CD14-positive monocyte (primary cell): ENCODE data around the gene LRP1B. TPM values are rescaled to one million over a fixed set of nuclear protein-coding genes. Genes with fewer than 3 reads are reported as not detected.

Experiments
- DNase-seq, 3 donors: peaks; one replicate each; pipeline ENCODE4 v3.0.0-alpha.2; 2011 to 2022
- H2AFZ ChIP-seq: 2 replicates; pipeline ENCODE4 v1.6.0; 2012; ENCODE audit warnings: mild to moderate bottlenecking, low read depth, low read length, inconsistent platforms; ENCODE audit not compliant: insufficient read depth, poor library complexity, severe bottlenecking
- H3K27ac ChIP-seq, 2 donors: 1 replicate in 1 of 2; 2 replicates in 1 of 2; pipeline ENCODE4 v1.5.1; 2012 to 2013; ENCODE audit warnings: low read length in 2 of 2, control low read depth in 1 of 2, inconsistent platforms in 1 of 2, low read depth in 1 of 2, mild to moderate bottlenecking in 1 of 2
- H3K27me3 ChIP-seq, 2 donors: one replicate each; pipeline versions ENCODE4 v1.6.0 to v1.6.1; 2011 to 2013; ENCODE audit warnings: low read length in 2 of 2; ENCODE audit not compliant: control insufficient read depth in 2 of 2, insufficient read depth in 2 of 2
- H3K36me3 ChIP-seq, 2 donors: replicated peaks in 1 of 2; 1 replicate in 1 of 2; 2 replicates in 1 of 2; pipeline versions ENCODE4 v1.5.1 to v1.6.1; 2012 to 2013; ENCODE audit warnings: low read length in 2 of 2, control low read depth in 1 of 2, inconsistent platforms in 1 of 2, mild to moderate bottlenecking in 1 of 2; ENCODE audit not compliant: insufficient read depth in 2 of 2, control insufficient read depth in 1 of 2
- H3K4me1 ChIP-seq, 2 donors: 1 replicate in 1 of 2; 2 replicates in 1 of 2; pipeline versions ENCODE4 v1.5.1 to v1.6.1; 2012 to 2013; ENCODE audit warnings: low read length in 2 of 2, control low read depth in 1 of 2, inconsistent platforms in 1 of 2, mild to moderate bottlenecking in 1 of 2, moderate library complexity in 1 of 2; ENCODE audit not compliant: insufficient read depth in 2 of 2, control insufficient read depth in 1 of 2
- H3K4me2 ChIP-seq: replicated peaks from 2 replicates; pipeline ENCODE3; 2012; ENCODE audit warnings: low read length, moderate library complexity, mild to moderate bottlenecking; ENCODE audit not compliant: poor library complexity, severe bottlenecking; ENCODE audit errors: extremely low read depth
- H3K4me3 ChIP-seq, 3 experiments: fragments of 200-600 bp in 1 of 3; sonication (generic) in 1 of 3; replicated peaks in 1 of 3; 1 replicate in 2 of 3; 2 replicates in 1 of 3; pipeline ENCODE4 v1.5.1; 2011 to 2013; ENCODE audit warnings: low read length in 3 of 3, mild to moderate bottlenecking in 3 of 3, control low read depth in 2 of 3, low read depth in 2 of 3, inconsistent platforms in 1 of 3, moderate library complexity in 1 of 3
- H3K79me2 ChIP-seq: 2 replicates; pipeline ENCODE4 v1.6.0; 2012; ENCODE audit warnings: mild to moderate bottlenecking, control low read depth, inconsistent platforms, low read length, moderate library complexity; ENCODE audit not compliant: insufficient read depth
- H3K9ac ChIP-seq: 2 replicates; pipeline ENCODE4 v1.6.0; 2017; ENCODE audit warnings: low read length, mild to moderate bottlenecking; ENCODE audit not compliant: insufficient read depth, poor library complexity, severe bottlenecking
- H3K9me3 ChIP-seq, 2 donors: replicated peaks in 1 of 2; 1 replicate in 1 of 2; 2 replicates in 1 of 2; pipeline versions ENCODE4 v1.5.1 to v1.6.1; 2012 to 2013; ENCODE audit warnings: low read length in 2 of 2, control low read depth in 1 of 2; ENCODE audit not compliant: control insufficient read depth in 1 of 2, insufficient read depth in 1 of 2
- H4K20me1 ChIP-seq: 2 replicates; pipeline ENCODE4 v1.6.0; 2012; ENCODE audit warnings: mild to moderate bottlenecking, low read length, control low read depth, moderate library complexity; ENCODE audit not compliant: insufficient read depth
- H3K27ac Mint-ChIP-seq, 7 donors: one replicate each; pipeline ENCODE4 v1.8.0; 2020; ENCODE audit warnings: mild to moderate bottlenecking in 7 of 7, mixed read lengths in 7 of 7, moderate library complexity in 6 of 7, inconsistent platforms in 2 of 7
- H3K27me3 Mint-ChIP-seq, 3 donors: one replicate each; pipeline ENCODE4 v1.8.0; 2021 to 2022; ENCODE audit warnings: low read depth in 3 of 3, mild to moderate bottlenecking in 3 of 3, mixed read lengths in 3 of 3, moderate library complexity in 3 of 3, inconsistent platforms in 1 of 3
- H3K36me3 Mint-ChIP-seq, 2 donors: one replicate each; pipeline ENCODE4 v1.8.0; 2020; ENCODE audit warnings: mixed read lengths in 2 of 2, inconsistent platforms in 1 of 2, mild to moderate bottlenecking in 1 of 2
- H3K4me1 Mint-ChIP-seq: one replicate; pipeline ENCODE4 v1.8.0; 2020; ENCODE audit warnings: mild to moderate bottlenecking, mixed read lengths
- H3K4me3 Mint-ChIP-seq, 2 donors: one replicate each; pipeline ENCODE4 v1.8.0; 2020; ENCODE audit warnings: mild to moderate bottlenecking in 2 of 2, mixed read lengths in 2 of 2, moderate library complexity in 1 of 2
- H3K9me3 Mint-ChIP-seq, 7 donors: one replicate each; pipeline ENCODE4 v1.8.0; 2020 to 2022; ENCODE audit warnings: mixed read lengths in 7 of 7, mild to moderate bottlenecking in 6 of 7, moderate library complexity in 6 of 7, inconsistent platforms in 2 of 7
- CTCF ChIP-seq: fragments of 200-600 bp; IDR thresholded peaks from one replicate; pipeline ENCODE4 v1.8.0; 2022; ENCODE audit warnings: antibody characterized with exemption, mild to moderate bottlenecking
- WGBS: methylation state at CpG from one replicate; pipeline ENCODE4 v1.1.5; 2013; ENCODE audit warnings: missing lambda C conversion rate; ENCODE audit not compliant: insufficient coverage; 5-methylcytosine and 5-hydroxymethylcytosine counted together
- intact Hi-C, 2 donors: fragments of 100-400 bp; cut with micrococcal nuclease; formaldehyde crosslinking; loops; one replicate each; pipeline versions ENCODE4 v1.15.0 to v1.15.1; 2023
- polyA plus RNA-seq, 3 donors: library from polyadenylated mRNA; depleted of rRNA in 1 of 3; unstranded in 2 of 3; stranded (reverse) in 1 of 3; fragments of 300-500 nt in 2 of 3; fragments of >200 nt in 1 of 3; fragmentation: Illumina TruSeq in 2 of 3; gene quantifications; 1 replicate in 2 of 3; 2 replicates in 1 of 3; pipeline ENCODE4 v1.2.3, GENCODE V29; 2012 to 2021

The LRP1B gene
- polyA plus RNA-seq, 3 donors = not detected

- DNase-seq = no peak
- H3K4me3 ChIP-seq = no peak overlapping the region
- no peak overlapping the region for H3K4me3 Mint-ChIP-seq
- intact Hi-C loops = no loop called here
- H3K27me3 ChIP-seq = no peaks in the 10 kb centered on the region
- no peaks in the 10 kb centered on the region for H3K9me3 ChIP-seq
- H3K27ac ChIP-seq = no peak overlapping the region
- no peak overlapping the region for H3K4me2 ChIP-seq
- H3K4me1 ChIP-seq = no peaks in the 10 kb centered on the region
- no peaks in the 10 kb centered on the region for H3K36me3 Mint-ChIP-seq
- no CpG with 5 or more reads among the region's 3 CpGs for WGBS
- H3K4me1 Mint-ChIP-seq = no peaks in the 10 kb centered on the region
- H4K20me1 ChIP-seq = no peaks in the 10 kb centered on the region
- H3K27ac Mint-ChIP-seq = no peak overlapping the region
- no peaks in the 10 kb centered on the region for H3K79me2 ChIP-seq
- H3K27me3 Mint-ChIP-seq = no peaks in the 10 kb centered on the region
- TF ChIP-seq CTCF = no peak
- H3K36me3 ChIP-seq = no peaks in the 10 kb centered on the region
- peaks cover 0 to 2% (median 0%) of the 10 kb centered on the region in 7 donors for H3K9me3 Mint-ChIP-seq
- H2AFZ ChIP-seq = no peak overlapping the region
- H3K9ac ChIP-seq = no peak overlapping the region
These were observed 648.1 kb downstream of the LRP1B start for GRCh38 chr2:141482697-141483096.

- no peak overlapping the region for H3K27ac Mint-ChIP-seq
- no peaks in the 10 kb centered on the region for H3K79me2 ChIP-seq
- H4K20me1 ChIP-seq = no peaks in the 10 kb centered on the region
- TF ChIP-seq CTCF = no peak
- 40% methylated on average over 2 of the region's 6 CpGs for WGBS
- H3K4me1 ChIP-seq = no peaks in the 10 kb centered on the region
- no peaks in the 10 kb centered on the region for H3K36me3 ChIP-seq
- no peak overlapping the region for H3K4me2 ChIP-seq
- no peaks in the 10 kb centered on the region for H3K4me1 Mint-ChIP-seq
- no peaks in the 10 kb centered on the region for H3K27me3 ChIP-seq
- no peak overlapping the region for H2AFZ ChIP-seq
- peaks cover 0 to 10% (median 2%) of the 10 kb centered on the region in 7 donors for H3K9me3 Mint-ChIP-seq
- H3K4me3 ChIP-seq = no peak overlapping the region
- no peak overlapping the region for H3K9ac ChIP-seq
- intact Hi-C loops = no loop called here
- no peak overlapping the region for H3K4me3 Mint-ChIP-seq
- no peaks in the 10 kb centered on the region for H3K9me3 ChIP-seq
- no peak overlapping the region for H3K27ac ChIP-seq
- peaks cover 0 to 2% (median 0%) of the 10 kb centered on the region in 3 donors for H3K27me3 Mint-ChIP-seq
- DNase-seq = no peak
- no peaks in the 10 kb centered on the region for H3K36me3 Mint-ChIP-seq
These were observed 655.0 kb downstream of the LRP1B start for GRCh38 chr2:141475801-141476200.
